Activated CD8-positive, alpha-beta memory T cell treated with anti-CD3 and anti-CD28 coated beads, Interleukin-2, amount 10 ng/mL, durations not matched to agents 7 days and 5 days (primary cell): ENCODE data around the gene HEXA. TPM values are rescaled to one million over a fixed set of nuclear protein-coding genes. Genes with fewer than 3 reads are reported as not detected.

Experiments used
- ATAC-seq: fragments of 150-1000 bp; cut with Tn5 transposase; one replicate; pipeline ENCODE4 v1.10.0; 2021; ENCODE audit warnings: moderate library complexity
- CTCF ChIA-PET: fragments of 350-600 bp; sonication (Branson Sonifier 250); formaldehyde crosslinking; loops from one replicate; lab custom pipeline; 2021; ENCODE audit warnings: antibody characterized with exemption; lab: Charles Lee
- DNase-seq: peaks from one replicate; pipeline ENCODE4 v3.0.0-alpha.2; 2020
- H3K27ac Mint-ChIP-seq: one replicate; pipeline ENCODE4 v1.8.0; 2021; ENCODE audit warnings: mild to moderate bottlenecking, mixed read lengths
- H3K27me3 Mint-ChIP-seq: one replicate; pipeline ENCODE4 v1.8.0; 2021; ENCODE audit warnings: mixed read lengths
- H3K36me3 Mint-ChIP-seq: one replicate; pipeline ENCODE4 v1.8.0; 2021; ENCODE audit warnings: mild to moderate bottlenecking, mixed read lengths
- H3K4me1 Mint-ChIP-seq: one replicate; pipeline ENCODE4 v1.8.0; 2021; ENCODE audit warnings: mixed read lengths
- H3K4me3 Mint-ChIP-seq: one replicate; pipeline ENCODE4 v1.8.0; 2021; ENCODE audit warnings: mild to moderate bottlenecking, moderate library complexity, mixed read lengths
- H3K9me3 Mint-ChIP-seq: one replicate; pipeline ENCODE4 v1.8.0; 2022; ENCODE audit warnings: low read depth, mixed read lengths
- total RNA-seq, 2 experiments: library from RNA; stranded (reverse); gene quantifications; one replicate each; pipeline ENCODE4 v1.2.3, GENCODE V29; 2021

Gene HEXA
- total RNA-seq, 2 experiments from 2014 or later: 92.1 to 95.5 TPM

GRCh38 chr15:72338617-72339321 lies 37.0 kb downstream of the HEXA start:
- no peak for ATAC-seq
- Mint-ChIP-seq H3K4me1 (no peaks in the 10 kb centered on the region), H3K27me3 (no peaks in the 10 kb centered on the region), H3K9me3 (no peaks in the 10 kb centered on the region), H3K36me3 (peaks cover 7% of the 10 kb centered on the region), H3K4me3 (no peak overlapping the region), H3K27ac (no peak overlapping the region)
- CTCF ChIA-PET: interaction anchor here (0.7 to 1.1 kb wide), 2 partner anchors 26 to 169 kb away, joined by 3 to 5 read pairs; no protein-coding TSS in a partner anchor
- no peak for DNase-seq

GRCh38 chr15:72338148-72338547 lies 37.7 kb downstream of the HEXA start:
- Mint-ChIP-seq H3K36me3 (peaks cover 7% of the 10 kb centered on the region), H3K9me3 (no peaks in the 10 kb centered on the region), H3K4me1 (no peaks in the 10 kb centered on the region), H3K27ac (no peak overlapping the region), H3K27me3 (no peaks in the 10 kb centered on the region), H3K4me3 (no peak overlapping the region)
- CTCF ChIA-PET: interaction anchor here (1.1 kb wide), 1 partner anchor 11 kb away, joined by 3 read pairs; no protein-coding TSS in a partner anchor
- DNase-seq (no peak), ATAC-seq (no peak)

- Mint-ChIP-seq H3K27ac (no peak overlapping the region), H3K27me3 (no peaks in the 10 kb centered on the region), H3K4me1 (no peaks in the 10 kb centered on the region), H3K36me3 (peaks cover 7% of the 10 kb centered on the region), H3K9me3 (no peaks in the 10 kb centered on the region), H3K4me3 (no peak overlapping the region)
- ATAC-seq (no peak), DNase-seq (no peak)
- CTCF ChIA-PET: no interaction called here
Measured at GRCh38 chr15:72334842-72335241, 41.0 kb downstream of the HEXA start.

GRCh38 chr15:72331021-72331420 lies 44.8 kb downstream of the HEXA start:
- ATAC-seq (no peak), DNase-seq (no peak)
- Mint-ChIP-seq H3K27me3 (no peaks in the 10 kb centered on the region), H3K36me3 (peaks cover 11% of the 10 kb centered on the region), H3K4me3 (no peak overlapping the region), H3K9me3 (no peaks in the 10 kb centered on the region), H3K27ac (no peak overlapping the region), H3K4me1 (no peaks in the 10 kb centered on the region)
- CTCF ChIA-PET: interaction anchor here (1.1 kb wide), 1 partner anchor 19 kb away, joined by 5 read pairs; no protein-coding TSS in a partner anchor

GRCh38 chr15:72323752-72324151 lies 52.1 kb downstream of the HEXA start:
- Mint-ChIP-seq H3K4me1 (peaks cover 12% of the 10 kb centered on the region), H3K27ac (no peak overlapping the region), H3K9me3 (peaks cover 3% of the 10 kb centered on the region), H3K27me3 (peaks cover 12% of the 10 kb centered on the region), H3K36me3 (peaks cover 9% of the 10 kb centered on the region), H3K4me3 (no peak overlapping the region)
- DNase-seq (no peak), ATAC-seq (no peak)
- CTCF ChIA-PET: interaction anchor here (1.4 to 1.8 kb wide), 2 partner anchors 10 to 124 kb away, joined by 3 to 12 read pairs; no protein-coding TSS in a partner anchor

GRCh38 chr15:72319985-72320671 lies 55.7 kb downstream of the HEXA start, which contains the start of gene CELF6:
CELF6 (minus strand) TSS chr15:72320157; CDS start chr15:72319874, 283 bp downstream.
- DNase-seq (peak; percentile 83), ATAC-seq (peak; percentile 87)
- H3K27me3 Mint-ChIP-seq: peaks cover 30% of the 10 kb centered on the region
- H3K36me3 Mint-ChIP-seq: no peaks in the 10 kb centered on the region
- CTCF ChIA-PET: interaction anchor here (1.3 kb wide), 1 partner anchor 93 kb away, joined by 4 read pairs; no protein-coding TSS in a partner anchor
- peaks cover 12% of the 10 kb centered on the region for H3K4me1 Mint-ChIP-seq
- peak within 1 kb of the TSS; percentile 39 for H3K27ac Mint-ChIP-seq
- H3K9me3 Mint-ChIP-seq: peaks cover 3% of the 10 kb centered on the region
- H3K4me3 Mint-ChIP-seq: peak within 1 kb of the TSS; percentile 75

GRCh38 chr15:72319360-72319984 lies 56.3 kb downstream of the HEXA start:
- H3K9me3 Mint-ChIP-seq: peaks cover 3% of the 10 kb centered on the region
- DNase-seq (peak; percentile 60), ATAC-seq (peak; percentile 71)
- peak overlapping the region; percentile 48 for H3K4me3 Mint-ChIP-seq
- peaks cover 30% of the 10 kb centered on the region for H3K27me3 Mint-ChIP-seq
- no peak overlapping the region for H3K27ac Mint-ChIP-seq
- peaks cover 12% of the 10 kb centered on the region for H3K4me1 Mint-ChIP-seq
- CTCF ChIA-PET: no interaction called here
- no peaks in the 10 kb centered on the region for H3K36me3 Mint-ChIP-seq

- CTCF ChIA-PET: no interaction called here
- Mint-ChIP-seq H3K27me3 (peaks cover 30% of the 10 kb centered on the region), H3K27ac (no peak overlapping the region), H3K9me3 (no peaks in the 10 kb centered on the region), H3K36me3 (no peaks in the 10 kb centered on the region), H3K4me3 (peak overlapping the region; percentile 6), H3K4me1 (peaks cover 12% of the 10 kb centered on the region)
- ATAC-seq: no peak
- no peak for DNase-seq
Measured at GRCh38 chr15:72318408-72318942, 57.3 kb downstream of the HEXA start.

GRCh38 chr15:72315706-72316370 lies 60.0 kb downstream of the HEXA start:
- peaks cover 10% of the 10 kb centered on the region for H3K4me1 Mint-ChIP-seq
- H3K4me3 Mint-ChIP-seq: no peak overlapping the region
- no peak overlapping the region for H3K27ac Mint-ChIP-seq
- CTCF ChIA-PET: no interaction called here
- ATAC-seq (no peak), DNase-seq (no peak)
- no peaks in the 10 kb centered on the region for H3K9me3 Mint-ChIP-seq
- no peaks in the 10 kb centered on the region for H3K36me3 Mint-ChIP-seq
- H3K27me3 Mint-ChIP-seq: peaks cover 28% of the 10 kb centered on the region

- DNase-seq: no peak
- no peak for ATAC-seq
- Mint-ChIP-seq H3K27me3 (peaks cover 19% of the 10 kb centered on the region), H3K4me1 (no peaks in the 10 kb centered on the region), H3K27ac (no peak overlapping the region), H3K9me3 (no peaks in the 10 kb centered on the region), H3K36me3 (no peaks in the 10 kb centered on the region), H3K4me3 (no peak overlapping the region)
- CTCF ChIA-PET: interaction anchor here (0.7 to 2.3 kb wide), 7 partner anchors 10 to 372 kb away, joined by 3 to 12 read pairs (median 3); partner anchors contain the start of gene HEXA
Measured at GRCh38 chr15:72313881-72314280, 61.9 kb downstream of the HEXA start.

- Mint-ChIP-seq H3K27me3 (peaks cover 14% of the 10 kb centered on the region), H3K9me3 (no peaks in the 10 kb centered on the region), H3K27ac (no peak overlapping the region), H3K4me1 (no peaks in the 10 kb centered on the region), H3K4me3 (no peak overlapping the region), H3K36me3 (no peaks in the 10 kb centered on the region)
- ATAC-seq (no peak), DNase-seq (no peak)
- CTCF ChIA-PET: interaction anchor here (0.7 to 2.4 kb wide), 23 partner anchors 8 to 438 kb away, joined by 3 to 14 read pairs (median 4); partner anchors contain the start of gene HEXA
Measured at GRCh38 chr15:72313448-72313840, 62.4 kb downstream of the HEXA start.

- CTCF ChIA-PET: interaction anchor here (0.8 to 2.4 kb wide), 29 partner anchors 9 to 439 kb away, joined by 3 to 14 read pairs (median 4); partner anchors contain the start of gene HEXA
- Mint-ChIP-seq H3K27me3 (peaks cover 13% of the 10 kb centered on the region), H3K36me3 (no peaks in the 10 kb centered on the region), H3K4me1 (no peaks in the 10 kb centered on the region), H3K4me3 (no peak overlapping the region), H3K9me3 (no peaks in the 10 kb centered on the region), H3K27ac (no peak overlapping the region)
- ATAC-seq (peak; percentile 98), DNase-seq (peak; percentile 78)
Measured at GRCh38 chr15:72312605-72313447, 63.0 kb downstream of the HEXA start.
